ENCODE results near the gene STAB1. TPM values are rescaled to one million over a fixed set of nuclear protein-coding genes. Genes with fewer than 3 reads are reported as not detected.

Gene STAB1
- polyA plus RNA-seq, 1 donor (not counting 4 experiments of a cell fraction or from before 2014, with no cell fraction given), result not detected

- H2AFZ ChIP-seq (ENCODE audit: control insufficient read depth, low read length), result no peak overlapping the region
- H3K36me3 ChIP-seq (ENCODE audit: control insufficient read depth in 2 of 2, extremely low read depth in 1 of 2, insufficient read depth in 2 of 2, low read length in 2 of 2), result no peaks in the 10 kb centered on the region
These were observed 43.0 kb upstream of the STAB1 start for GRCh38 chr3:52452126-52452525.

GRCh38 chr3:52452570-52453221 is 42.4 kb upstream of the STAB1 start:
- no peaks in the 10 kb centered on the region for H3K9me3 ChIP-seq (ENCODE audit: control insufficient read depth, low read depth, low read length)
- peaks cover 30% of the 10 kb centered on the region for H3K4me1 ChIP-seq (ENCODE audit: control insufficient read depth, extremely low read depth, insufficient read depth, low read length)
- no peaks in the 10 kb centered on the region for H3K9me1 ChIP-seq (ENCODE audit: control insufficient read depth, extremely low read depth, insufficient read depth, low read length)
- no peak overlapping the region for H3K27ac ChIP-seq (ENCODE audit: control insufficient read depth, insufficient read depth, low read length)
- H3K4me2 ChIP-seq (ENCODE audit: control insufficient read depth, extremely low read depth, insufficient read depth, low read depth, low read length), result no peak overlapping the region
- no peaks in the 10 kb centered on the region for H3K27me3 ChIP-seq (ENCODE audit: control insufficient read depth, extremely low read depth, insufficient read depth, low read length)
- H3K36me3 ChIP-seq (ENCODE audit: control insufficient read depth in 2 of 2, extremely low read depth in 1 of 2, insufficient read depth in 2 of 2, low read length in 2 of 2), result no peaks in the 10 kb centered on the region
- dilution Hi-C loops (cut with MboI; ENCODE audit: extremely low pct_ligation_motif_present, low sequenced_read_pairs), result no loop called here
- H2AFZ ChIP-seq (ENCODE audit: control insufficient read depth, low read length), result no peak overlapping the region
- peaks cover 8% of the 10 kb centered on the region for H4K20me1 ChIP-seq (ENCODE audit: control insufficient read depth, extremely low read depth, insufficient read depth, low read length)
- H3K79me2 ChIP-seq (ENCODE audit: control insufficient read depth, insufficient read depth, low read length), result peaks cover 25% of the 10 kb centered on the region
- no peak overlapping the region for H3K4me3 ChIP-seq (ENCODE audit: control insufficient read depth in 2 of 3, extremely low read depth in 1 of 3, insufficient read depth in 2 of 3, low read depth in 1 of 3, low read length in 3 of 3)
- FAIRE-seq (no peak), DNase-seq (ENCODE audit: low read depth, low spot score) (no peak)
- H3K9ac ChIP-seq (ENCODE audit: control insufficient read depth, extremely low read depth, insufficient read depth, low read length), result no peak overlapping the region
- TF ChIP-seq EZH2 (IDR thresholded peaks at IDR 0.05; ENCODE audit: low read length) (no peak), CTCF (optimal IDR thresholded peaks at IDR 0.05 in 1 of 3, IDR thresholded peaks at IDR 0.05 in 1 of 3, conservative IDR thresholded peaks at IDR 0.05 in 1 of 3; ENCODE audit: extremely low read depth in 1 of 3, insufficient read depth in 2 of 3, low read length in 3 of 3) (no peak)

More at GRCh38 chr3:52452126-52452525, 43.0 kb upstream of the STAB1 start:
- no peaks in the 10 kb centered on the region for H3K27me3 ChIP-seq (ENCODE audit: control insufficient read depth, extremely low read depth, insufficient read depth, low read length)
- no peaks in the 10 kb centered on the region for H3K9me1 ChIP-seq (ENCODE audit: control insufficient read depth, extremely low read depth, insufficient read depth, low read length)
- no peak overlapping the region for H3K4me2 ChIP-seq (ENCODE audit: control insufficient read depth, extremely low read depth, insufficient read depth, low read depth, low read length)
- H3K79me2 ChIP-seq (ENCODE audit: control insufficient read depth, insufficient read depth, low read length), result peaks cover 20% of the 10 kb centered on the region
- DNase-seq (ENCODE audit: low read depth, low spot score), result no peak
- H4K20me1 ChIP-seq (ENCODE audit: control insufficient read depth, extremely low read depth, insufficient read depth, low read length), result peaks cover 3% of the 10 kb centered on the region
- no peaks in the 10 kb centered on the region for H3K9me3 ChIP-seq (ENCODE audit: control insufficient read depth, low read depth, low read length)
- TF ChIP-seq EZH2 (IDR thresholded peaks at IDR 0.05; ENCODE audit: low read length), result no peak
- TF ChIP-seq CTCF (optimal IDR thresholded peaks at IDR 0.05 in 1 of 3, IDR thresholded peaks at IDR 0.05 in 1 of 3, conservative IDR thresholded peaks at IDR 0.05 in 1 of 3; ENCODE audit: extremely low read depth in 1 of 3, insufficient read depth in 2 of 3, low read length in 3 of 3), result no peak
- H3K4me1 ChIP-seq (ENCODE audit: control insufficient read depth, extremely low read depth, insufficient read depth, low read length), result peaks cover 24% of the 10 kb centered on the region
- dilution Hi-C loops (cut with MboI; ENCODE audit: extremely low pct_ligation_motif_present, low sequenced_read_pairs), result no loop called here
- no peak overlapping the region for H3K27ac ChIP-seq (ENCODE audit: control insufficient read depth, insufficient read depth, low read length)
- no peak for FAIRE-seq
- no peak overlapping the region for H3K4me3 ChIP-seq (ENCODE audit: control insufficient read depth in 2 of 3, extremely low read depth in 1 of 3, insufficient read depth in 2 of 3, low read depth in 1 of 3, low read length in 3 of 3)
- no peak overlapping the region for H3K9ac ChIP-seq (ENCODE audit: control insufficient read depth, extremely low read depth, insufficient read depth, low read length)
